Measurements from ENCODE around the gene ABCG8.

Gene ABCG8

DNA sequence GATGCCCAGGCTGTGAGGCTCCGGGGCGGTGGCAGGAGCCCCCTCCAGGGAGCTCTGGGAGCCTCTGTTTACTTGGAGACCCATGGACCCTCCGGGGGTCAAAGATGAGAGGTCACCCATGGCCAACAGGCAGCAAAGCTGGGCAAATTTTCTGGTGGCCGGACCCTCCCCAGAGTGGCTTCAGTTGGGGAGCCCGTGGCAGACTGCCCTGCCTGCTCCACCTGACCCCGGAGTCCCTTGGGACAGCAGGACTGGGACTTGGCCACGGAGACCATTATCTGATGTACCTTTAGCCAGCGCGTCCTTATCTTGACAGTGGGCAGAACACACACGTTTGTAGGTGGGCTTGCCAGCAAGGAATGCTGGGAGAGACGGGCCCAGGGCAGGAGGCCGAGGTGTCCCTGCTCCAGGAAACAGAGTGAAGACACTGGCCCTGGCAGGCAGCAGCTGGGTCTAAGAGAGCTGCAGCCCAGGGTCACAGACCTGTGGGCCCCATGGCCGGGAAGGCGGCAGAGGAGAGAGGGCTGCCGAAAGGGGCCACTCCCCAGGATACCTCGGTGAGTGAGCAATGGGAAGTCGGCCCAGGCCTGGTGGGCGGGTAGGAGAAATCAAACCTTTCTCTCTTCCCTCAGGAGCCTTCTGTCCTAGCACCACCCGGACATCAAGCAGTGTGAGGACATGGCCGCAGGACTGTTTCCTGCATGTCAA, at the start of gene ABCG8, which contains the start of gene ABCG5:
ABCG8 (plus strand) TSS at position 412 of the 708 bp plus-strand sequence; CDS start at position 495, 83 bp downstream.
ABCG5 (minus strand) TSS at position 280 of the 708 bp plus-strand sequence; CDS start at position 120, 160 bp downstream.
- TF ChIP-seq, protein P1, sequence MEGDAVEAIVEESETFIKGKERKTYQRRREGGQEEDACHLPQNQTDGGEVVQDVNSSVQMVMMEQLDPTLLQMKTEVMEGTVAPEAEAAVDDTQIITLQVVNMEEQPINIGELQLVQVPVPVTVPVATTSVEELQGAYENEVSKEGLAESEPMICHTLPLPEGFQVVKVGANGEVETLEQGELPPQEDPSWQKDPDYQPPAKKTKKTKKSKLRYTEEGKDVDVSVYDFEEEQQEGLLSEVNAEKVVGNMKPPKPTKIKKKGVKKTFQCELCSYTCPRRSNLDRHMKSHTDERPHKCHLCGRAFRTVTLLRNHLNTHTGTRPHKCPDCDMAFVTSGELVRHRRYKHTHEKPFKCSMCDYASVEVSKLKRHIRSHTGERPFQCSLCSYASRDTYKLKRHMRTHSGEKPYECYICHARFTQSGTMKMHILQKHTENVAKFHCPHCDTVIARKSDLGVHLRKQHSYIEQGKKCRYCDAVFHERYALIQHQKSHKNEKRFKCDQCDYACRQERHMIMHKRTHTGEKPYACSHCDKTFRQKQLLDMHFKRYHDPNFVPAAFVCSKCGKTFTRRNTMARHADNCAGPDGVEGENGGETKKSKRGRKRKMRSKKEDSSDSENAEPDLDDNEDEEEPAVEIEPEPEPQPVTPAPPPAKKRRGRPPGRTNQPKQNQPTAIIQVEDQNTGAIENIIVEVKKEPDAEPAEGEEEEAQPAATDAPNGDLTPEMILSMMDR (IDR thresholded peaks at IDR 0.05; ENCODE audit: control extremely low read depth, extremely low read depth, low read depth, missing control alignments), result no peak
- ChIA-PET POLR2A (no interaction called here), CTCF (no interaction called here)
- DNase-seq (ENCODE audit: extremely low spot score), result peak; percentile 13

DNA sequence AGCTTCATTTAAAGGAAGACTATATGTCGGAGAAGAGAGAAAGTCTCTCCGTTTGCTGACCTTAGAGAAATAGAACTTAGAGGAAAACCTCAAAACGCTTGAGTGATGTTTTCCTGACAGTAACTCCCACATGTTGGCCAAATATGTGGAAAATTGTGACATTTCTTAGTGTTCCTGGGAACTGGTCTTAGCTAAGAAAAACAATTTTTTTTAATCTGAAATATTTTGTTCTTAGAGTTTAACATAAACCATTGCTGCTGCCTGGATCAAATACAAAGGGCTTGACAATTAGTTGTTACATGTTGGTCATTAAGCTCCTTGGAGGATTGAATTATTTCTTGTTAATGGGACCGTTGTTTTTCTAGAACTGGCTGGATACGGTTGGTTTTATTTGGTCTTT, 48.6 kb upstream of the ABCG8 start:
- ChIA-PET POLR2A (no interaction called here), CTCF (interaction anchor here (0.9 to 1.8 kb wide), 3 partner anchors 10 to 19 kb away, joined by 3 to 5 read pairs (median 4); partner anchors contain the start of gene DYNC2LI1)
- TF ChIP-seq, protein P1 (IDR thresholded peaks at IDR 0.05; ENCODE audit: control extremely low read depth, extremely low read depth, low read depth, missing control alignments), result no peak
- no peak for DNase-seq (ENCODE audit: extremely low spot score)

DNA sequence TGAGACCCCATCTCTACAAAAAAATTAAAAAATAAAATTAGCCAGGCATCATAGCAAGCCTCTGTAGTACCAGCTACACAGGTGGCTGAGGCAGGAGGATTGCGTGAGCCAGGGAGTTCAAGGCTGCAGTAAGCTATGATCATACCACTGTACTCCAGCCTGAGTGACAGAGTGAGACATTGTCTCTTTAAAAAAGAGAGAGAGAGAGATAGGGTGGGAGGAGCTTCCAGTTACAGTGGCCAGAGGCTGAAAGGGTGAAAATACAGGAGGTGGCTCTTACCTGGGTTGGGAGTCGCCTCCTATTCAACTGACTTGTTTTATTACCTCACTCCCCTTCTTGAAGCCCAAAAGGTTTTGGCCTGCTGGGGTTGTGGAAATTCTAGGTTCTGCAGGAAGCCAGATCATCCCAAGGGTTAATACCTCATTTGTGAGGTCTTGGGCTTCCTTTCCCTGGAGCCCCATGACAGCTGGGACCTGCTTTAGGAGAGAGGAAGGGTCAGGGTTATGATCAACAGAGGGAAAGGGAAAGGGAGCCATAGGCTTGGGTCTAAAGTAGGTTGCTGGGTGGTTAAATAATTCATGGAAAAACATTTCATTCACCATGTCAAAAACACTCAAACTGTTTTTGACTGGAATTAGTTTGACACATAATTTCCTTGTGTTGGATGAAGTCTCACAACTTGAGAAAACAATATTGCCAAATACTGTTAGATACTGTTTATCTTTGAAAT, 47.6 kb upstream of the ABCG8 start:
- ChIA-PET CTCF (interaction anchor here (0.9 to 2.0 kb wide), 4 partner anchors 9 to 17 kb away, joined by 3 to 6 read pairs (median 4); partner anchors contain the start of gene DYNC2LI1), POLR2A (no interaction called here)
- DNase-seq (ENCODE audit: extremely low spot score), result no peak
- TF ChIP-seq, protein P1 (IDR thresholded peaks at IDR 0.05; ENCODE audit: control extremely low read depth, extremely low read depth, low read depth, missing control alignments), result no peak

DNA sequence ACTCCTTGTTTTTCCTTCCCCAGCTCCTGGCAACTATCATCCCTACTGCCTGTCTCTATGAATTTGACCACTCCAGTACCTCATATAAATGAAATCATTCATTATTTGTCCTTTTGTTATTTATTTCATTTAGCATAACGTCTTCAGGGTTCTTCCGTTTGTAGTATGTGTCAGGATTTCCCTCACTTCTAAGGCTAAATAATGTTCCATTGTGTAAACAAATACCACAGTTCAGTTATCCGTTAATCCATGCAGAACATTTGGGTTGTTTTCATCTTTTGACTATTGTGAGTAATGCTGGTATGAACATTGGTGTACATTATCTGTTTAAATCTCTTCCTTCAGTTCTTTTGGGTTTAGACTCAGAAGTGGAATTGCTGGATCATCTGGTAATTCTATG, 46.1 kb upstream of the ABCG8 start:
- TF ChIP-seq, protein P1 (IDR thresholded peaks at IDR 0.05; ENCODE audit: control extremely low read depth, extremely low read depth, low read depth, missing control alignments), result no peak
- ChIA-PET CTCF (interaction anchor here (2.0 kb wide), 1 partner anchor 8 kb away, joined by 6 read pairs; no protein-coding TSS in a partner anchor), POLR2A (no interaction called here)
- DNase-seq (ENCODE audit: extremely low spot score), result no peak

GRCh38 chr2:43794956-43795355, 43.8 kb upstream of the ABCG8 start:
- TF ChIP-seq, protein P1 (IDR thresholded peaks at IDR 0.05; ENCODE audit: control extremely low read depth, extremely low read depth, low read depth, missing control alignments), result no peak
- no peak for DNase-seq (ENCODE audit: extremely low spot score)
- ChIA-PET POLR2A (no interaction called here), CTCF (interaction anchor here (0.9 kb wide), 1 partner anchor 249 kb away, joined by 3 read pairs; no protein-coding TSS in a partner anchor)

GRCh38 chr2:43796206-43796605, 42.6 kb upstream of the ABCG8 start:
- TF ChIP-seq, protein P1 (IDR thresholded peaks at IDR 0.05; ENCODE audit: control extremely low read depth, extremely low read depth, low read depth, missing control alignments), result no peak
- POLR2A ChIA-PET, result no interaction called here

More at GRCh38 chr2:43796206-43796605, 42.6 kb upstream of the ABCG8 start:
- CTCF ChIA-PET, result no interaction called here
- no peak for DNase-seq (ENCODE audit: extremely low spot score)
